Mucosa of descending colon (tissue), 3 donors: ENCODE measurements around the gene RIPOR3. TPM values are rescaled to one million over a fixed set of nuclear protein-coding genes. Genes with fewer than 3 reads are reported as not detected.
A peak's percentile ranks its signal among the peaks of the same experiment; 100 is the strongest.

Experiments
- ATAC-seq: fragments of 200-7000 bp; cut with Tn5 transposase; one replicate; pipeline ENCODE4 v1.9.1; 2020; ENCODE audit warnings: mild to moderate bottlenecking, moderate library complexity
- DNase-seq, 3 donors: peaks; one replicate each; pipeline ENCODE4 v3.0.0-alpha.2; 2020
- H3K36me3 ChIP-seq: fragments of 200-600 bp; one replicate; pipeline ENCODE4 v1.8.0; 2021; ENCODE audit warnings: low read depth, mild to moderate bottlenecking
- H3K4me1 ChIP-seq: fragments of 200-600 bp; one replicate; pipeline ENCODE4 v1.8.0; 2021; ENCODE audit warnings: low read depth, mild to moderate bottlenecking
- H3K4me3 ChIP-seq: fragments of 200-600 bp; one replicate; pipeline ENCODE4 v1.8.0; 2021; ENCODE audit warnings: mild to moderate bottlenecking
- H3K9me3 ChIP-seq: fragments of 200-600 bp; one replicate; pipeline ENCODE4 v1.8.0; 2021; ENCODE audit warnings: mild to moderate bottlenecking
- intact Hi-C, 2 donors: fragments of 100-400 bp; cut with DNase I in 1 of 2; cut with micrococcal nuclease in 1 of 2; formaldehyde crosslinking; loops; one replicate each; pipeline versions ENCODE4 v1.11.0 to v1.11.1; 2022; cut with DNase I, micrococcal nuclease
- total RNA-seq, 3 donors: library from RNA; stranded (reverse); fragmentation: NEBNext Ultra II Directional in 2 of 3; extraction: Animal tissue kit (Norgen Biotek cat#: 25700) in 2 of 3; gene quantifications; one replicate each; pipeline versions ENCODE4 v1.2.1 to v1.2.4, GENCODE V29; 2021 to 2023
- TF ChIP-seq, protein P1 (sequence below): fragments of 200-600 bp; IDR thresholded peaks from one replicate; pipeline ENCODE4 v1.8.0; 2022; ENCODE audit warnings: antibody characterized with exemption, mild to moderate bottlenecking
- donor health status: DM: no; HTN: no; CAD: no; lungs with moderate emphysema.
- donor health status: DM: no; HTN: no; CAD: no.
- donor health status: DM: no; HTN: yes; CAD: no.

Gene RIPOR3
- total RNA-seq, 3 donors from 2014 or later = 2.2 to 13.4 (median 5.8) TPM

GRCh38 chr20:50577175-50578018 lies 113.9 kb downstream of the RIPOR3 start:
- DNase-seq = peak; percentile 79 to 87 (median 84)
- H3K36me3 ChIP-seq = no peaks in the 10 kb centered on the region
- TF ChIP-seq, protein P1, sequence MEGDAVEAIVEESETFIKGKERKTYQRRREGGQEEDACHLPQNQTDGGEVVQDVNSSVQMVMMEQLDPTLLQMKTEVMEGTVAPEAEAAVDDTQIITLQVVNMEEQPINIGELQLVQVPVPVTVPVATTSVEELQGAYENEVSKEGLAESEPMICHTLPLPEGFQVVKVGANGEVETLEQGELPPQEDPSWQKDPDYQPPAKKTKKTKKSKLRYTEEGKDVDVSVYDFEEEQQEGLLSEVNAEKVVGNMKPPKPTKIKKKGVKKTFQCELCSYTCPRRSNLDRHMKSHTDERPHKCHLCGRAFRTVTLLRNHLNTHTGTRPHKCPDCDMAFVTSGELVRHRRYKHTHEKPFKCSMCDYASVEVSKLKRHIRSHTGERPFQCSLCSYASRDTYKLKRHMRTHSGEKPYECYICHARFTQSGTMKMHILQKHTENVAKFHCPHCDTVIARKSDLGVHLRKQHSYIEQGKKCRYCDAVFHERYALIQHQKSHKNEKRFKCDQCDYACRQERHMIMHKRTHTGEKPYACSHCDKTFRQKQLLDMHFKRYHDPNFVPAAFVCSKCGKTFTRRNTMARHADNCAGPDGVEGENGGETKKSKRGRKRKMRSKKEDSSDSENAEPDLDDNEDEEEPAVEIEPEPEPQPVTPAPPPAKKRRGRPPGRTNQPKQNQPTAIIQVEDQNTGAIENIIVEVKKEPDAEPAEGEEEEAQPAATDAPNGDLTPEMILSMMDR = no peak

GRCh38 chr20:50575865-50576720 lies 115.2 kb downstream of the RIPOR3 start:
- DNase-seq = peak in 2 of 3 donors; percentile 82 to 88
- intact Hi-C loops = loop anchor here (5.0 to 10.0 kb wide), 4 partner anchors 99 to 394 kb away; no protein-coding TSS in a partner anchor
- no peaks in the 10 kb centered on the region for H3K9me3 ChIP-seq
- TF ChIP-seq, protein P1 = peak; percentile 34
- no peaks in the 10 kb centered on the region for H3K36me3 ChIP-seq
- peaks cover 18% of the 10 kb centered on the region for H3K4me1 ChIP-seq
- ATAC-seq = peak; percentile 66
- H3K4me3 ChIP-seq = no peak overlapping the region

More at GRCh38 chr20:50577175-50578018, 113.9 kb downstream of the RIPOR3 start:
- Histone ChIP-seq H3K4me1 (peaks cover 18% of the 10 kb centered on the region), H3K9me3 (no peaks in the 10 kb centered on the region), H3K4me3 (no peak overlapping the region)
- peak; percentile 77 for ATAC-seq
- intact Hi-C loops = loop anchor here (5.0 to 10.0 kb wide), 4 partner anchors 100 to 395 kb away; no protein-coding TSS in a partner anchor

- DNase-seq (no peak), ATAC-seq (no peak)
- TF ChIP-seq, protein P1 = no peak
- peaks cover 18% of the 10 kb centered on the region for H3K4me1 ChIP-seq
- no peaks in the 10 kb centered on the region for H3K9me3 ChIP-seq
- no peak overlapping the region for H3K4me3 ChIP-seq
- no peaks in the 10 kb centered on the region for H3K36me3 ChIP-seq
- intact Hi-C loops = loop anchor here in 1 of 2 donors (10.0 kb wide), 1 partner anchor 100 kb away; no protein-coding TSS in a partner anchor
Measured at GRCh38 chr20:50574586-50574985, 116.8 kb downstream of the RIPOR3 start.

DNA sequence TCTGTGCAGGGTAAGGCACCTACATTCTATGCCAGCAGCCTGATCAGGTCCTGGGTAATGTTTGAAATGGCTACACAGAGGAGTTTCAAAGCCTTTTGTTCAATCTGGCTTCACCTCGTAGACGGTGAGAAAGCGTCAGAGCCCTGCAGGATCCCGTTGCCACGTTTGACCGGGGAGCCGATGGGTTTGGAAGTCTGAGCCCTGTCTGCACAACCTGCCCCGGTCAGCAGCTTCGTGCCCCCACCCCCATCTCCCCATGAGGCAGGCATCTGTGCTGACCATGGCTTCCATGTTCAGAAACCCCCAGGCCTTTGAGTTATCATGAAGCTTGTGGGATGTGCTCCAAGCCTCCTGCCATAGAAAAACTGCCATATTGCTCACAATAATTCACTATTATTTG lies 117.2 kb downstream of the RIPOR3 start:
- Histone ChIP-seq H3K4me1 (peaks cover 18% of the 10 kb centered on the region), H3K4me3 (no peak overlapping the region), H3K9me3 (no peaks in the 10 kb centered on the region), H3K36me3 (no peaks in the 10 kb centered on the region)
- ATAC-seq = no peak
- TF ChIP-seq, protein P1 = no peak
- DNase-seq = no peak
- intact Hi-C loops = loop anchor here in 1 of 2 donors (10.0 kb wide), 1 partner anchor 99 kb away; no protein-coding TSS in a partner anchor

- no peak for DNase-seq
- Histone ChIP-seq H3K4me3 (no peak overlapping the region), H3K9me3 (no peaks in the 10 kb centered on the region), H3K36me3 (no peaks in the 10 kb centered on the region), H3K4me1 (peaks cover 12% of the 10 kb centered on the region)
- TF ChIP-seq, protein P1 = no peak
- no peak for ATAC-seq
- intact Hi-C loops = loop anchor here in 1 of 2 donors (10.0 kb wide), 1 partner anchor 98 kb away; no protein-coding TSS in a partner anchor
Measured at GRCh38 chr20:50572938-50573777, 118.2 kb downstream of the RIPOR3 start.
